Neural cell (in vitro differentiated cells): ENCODE data around the gene ZNF804A.

ENCODE experiments used
- CTCF ChIP-seq: fragments of 450-650 bp; IDR thresholded peaks from 2 replicates; pipeline ENCODE4 v1.5.1; 2014; ENCODE audit warnings: antibody characterized with exemption, mild to moderate bottlenecking, moderate library complexity; ENCODE audit not compliant: poor library complexity, severe bottlenecking
- EP300 ChIP-seq: fragments of 450-650 bp; conservative IDR thresholded peaks from 2 replicates; pipeline ENCODE4 v1.6.1; 2014; ENCODE audit warnings: antibody characterized with exemption, mild to moderate bottlenecking, moderate library complexity; ENCODE audit not compliant: poor library complexity, severe bottlenecking
- EZH2 ChIP-seq: fragments of 200-600, 300-800 bp; shearing (Covaris generic), sonication (generic); IDR thresholded peaks from 2 replicates; pipeline ENCODE4 v1.6.1; 2014; ENCODE audit warnings: antibody characterized with exemption, low read length, borderline replicate concordance, mild to moderate bottlenecking; ENCODE audit not compliant: insufficient read depth, poor library complexity, severe bottlenecking
- MXI1 ChIP-seq: fragments of 450-650 bp; conservative IDR thresholded peaks from 2 replicates; pipeline ENCODE4 v1.6.1; 2014; ENCODE audit warnings: antibody characterized with exemption, mild to moderate bottlenecking; ENCODE audit not compliant: poor library complexity, severe bottlenecking
- POLR2AphosphoS5 ChIP-seq: IDR thresholded peaks from 2 replicates; pipeline ENCODE4 v1.6.1; 2012
- RAD21 ChIP-seq: fragments of 450-650 bp; conservative IDR thresholded peaks from 2 replicates; pipeline ENCODE4 v1.6.1; 2014; ENCODE audit warnings: antibody characterized with exemption, mild to moderate bottlenecking, moderate library complexity
- SMC3 ChIP-seq: fragments of 450-650 bp; conservative IDR thresholded peaks from 2 replicates; pipeline ENCODE4 v1.6.1; 2014; ENCODE audit warnings: antibody characterized with exemption, mild to moderate bottlenecking, moderate library complexity; ENCODE audit not compliant: poor library complexity
- TAF1 ChIP-seq: IDR thresholded peaks from 2 replicates; pipeline ENCODE4 v1.6.1; 2012; ENCODE audit warnings: low read depth
- TF ChIP-seq, protein P1 (sequence below): IDR thresholded peaks from 2 replicates; pipeline ENCODE4 v1.6.1; 2012; ENCODE audit warnings: borderline replicate concordance

GRCh38 chr2:184908966-184909365, 310.6 kb downstream of the ZNF804A start:
- no peak for TF ChIP-seq MXI1
- no peak for TF ChIP-seq RAD21
- TF ChIP-seq EZH2: no peak
- TF ChIP-seq EP300: no peak
- TF ChIP-seq, protein P1, sequence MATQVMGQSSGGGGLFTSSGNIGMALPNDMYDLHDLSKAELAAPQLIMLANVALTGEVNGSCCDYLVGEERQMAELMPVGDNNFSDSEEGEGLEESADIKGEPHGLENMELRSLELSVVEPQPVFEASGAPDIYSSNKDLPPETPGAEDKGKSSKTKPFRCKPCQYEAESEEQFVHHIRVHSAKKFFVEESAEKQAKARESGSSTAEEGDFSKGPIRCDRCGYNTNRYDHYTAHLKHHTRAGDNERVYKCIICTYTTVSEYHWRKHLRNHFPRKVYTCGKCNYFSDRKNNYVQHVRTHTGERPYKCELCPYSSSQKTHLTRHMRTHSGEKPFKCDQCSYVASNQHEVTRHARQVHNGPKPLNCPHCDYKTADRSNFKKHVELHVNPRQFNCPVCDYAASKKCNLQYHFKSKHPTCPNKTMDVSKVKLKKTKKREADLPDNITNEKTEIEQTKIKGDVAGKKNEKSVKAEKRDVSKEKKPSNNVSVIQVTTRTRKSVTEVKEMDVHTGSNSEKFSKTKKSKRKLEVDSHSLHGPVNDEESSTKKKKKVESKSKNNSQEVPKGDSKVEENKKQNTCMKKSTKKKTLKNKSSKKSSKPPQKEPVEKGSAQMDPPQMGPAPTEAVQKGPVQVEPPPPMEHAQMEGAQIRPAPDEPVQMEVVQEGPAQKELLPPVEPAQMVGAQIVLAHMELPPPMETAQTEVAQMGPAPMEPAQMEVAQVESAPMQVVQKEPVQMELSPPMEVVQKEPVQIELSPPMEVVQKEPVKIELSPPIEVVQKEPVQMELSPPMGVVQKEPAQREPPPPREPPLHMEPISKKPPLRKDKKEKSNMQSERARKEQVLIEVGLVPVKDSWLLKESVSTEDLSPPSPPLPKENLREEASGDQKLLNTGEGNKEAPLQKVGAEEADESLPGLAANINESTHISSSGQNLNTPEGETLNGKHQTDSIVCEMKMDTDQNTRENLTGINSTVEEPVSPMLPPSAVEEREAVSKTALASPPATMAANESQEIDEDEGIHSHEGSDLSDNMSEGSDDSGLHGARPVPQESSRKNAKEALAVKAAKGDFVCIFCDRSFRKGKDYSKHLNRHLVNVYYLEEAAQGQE: no peak
- no peak for TF ChIP-seq TAF1
- no peak for TF ChIP-seq CTCF
- no peak for TF ChIP-seq POLR2AphosphoS5
- no peak for TF ChIP-seq SMC3
